Pancreas (tissue), 10 donors: ENCODE results near the gene MRPL58. TPM values are rescaled to one million over a fixed set of nuclear protein-coding genes. Genes with fewer than 3 reads are reported as not detected.

Experiments
- ATAC-seq, 4 donors: fragments of 200-7000 bp; cut with Tn5 transposase; one replicate each; pipeline versions ENCODE4 v1.8.0 to v1.9.1; 2020; ENCODE audit warnings: mild to moderate bottlenecking in 4 of 4, moderate library complexity in 4 of 4
- DNase-seq, 6 donors: peaks; one replicate each; pipeline ENCODE4 v3.0.0-alpha.2; 2020
- FAIRE-seq: peaks from 2 replicates; lab custom pipeline; 2012; peaks lifted over from hg19 to GRCh38; lab: Jason Lieb, UNC
- H3K27ac ChIP-seq, 4 donors: fragments of 200-600 bp; sonication (generic); 1 replicate in 3 of 4; 2 replicates in 1 of 4; pipeline versions ENCODE4 v1.5.0 to v1.8.0; 2020
- H3K27me3 ChIP-seq, 4 donors: fragments of 200-600 bp; one replicate each; pipeline ENCODE4 v1.8.0; 2021
- H3K36me3 ChIP-seq, 3 donors: fragments of 200-600 bp; sonication (generic) in 1 of 3; one replicate each; pipeline versions ENCODE4 v1.5.0 to v1.8.0; 2020 to 2021
- H3K4me1 ChIP-seq, 3 donors: fragments of 200-600 bp; one replicate each; pipeline ENCODE4 v1.8.0; 2021
- H3K4me3 ChIP-seq, 4 donors: fragments of 200-600 bp; sonication (generic) in 2 of 4; one replicate each; pipeline versions ENCODE4 v1.5.0 to v1.8.0; 2020 to 2021
- H3K9me3 ChIP-seq, 4 donors: fragments of 200-600 bp; one replicate each; pipeline ENCODE4 v1.8.0; 2021
- WGBS, 2 donors: extraction: QIAGEN DNeasy Blood & Tissue Kit; methylation state at CpG; one replicate each; pipeline ENCODE4 v1.1.7; 2013; 5-methylcytosine and 5-hydroxymethylcytosine counted together
- intact Hi-C, 3 donors: fragments of 100-400 bp; cut with DNase I; formaldehyde crosslinking; loops; one replicate each; pipeline versions ENCODE4 v1.11.1 to v1.14.2; 2022
- polyA plus RNA-seq, 2 donors: library from polyadenylated mRNA; stranded (reverse); fragments of 200-250 nt; gene quantifications; one replicate each; pipeline ENCODE4 v1.2.3, GENCODE V29; 2013
- total RNA-seq, 6 donors: library from RNA; stranded (reverse); fragmentation: NEBNext Ultra II Directional in 4 of 6; extraction: Animal tissue kit (Norgen Biotek cat#: 25700) in 4 of 6; gene quantifications; one replicate each; pipeline versions ENCODE4 v1.2.1 to v1.2.4, GENCODE V29; 2021 to 2023
- TF ChIP-seq, protein P1 (sequence below), 4 donors: fragments of 200-600 bp; sonication (generic) in 3 of 4; IDR thresholded peaks; one replicate each; pipeline versions ENCODE4 v1.5.0 to v1.8.0; 2021; ENCODE audit warnings: antibody characterized with exemption in 4 of 4
- donor health status: healthy with polysubstance abuse.
- donor health status: DM: no; HTN: no; CAD: no; lungs with moderate emphysema.
- donor health status: DM: no; HTN: no; CAD: no.
- donor health status: control.
- donor health status: control.
- donor health status: Bipolar disorder and iron deficiency.
- donor health status: DM: yes; HTN: yes; CAD: no.
- donor health status: DM: no; HTN: no; CAD: no.
- donor health status: DM: no; HTN: no; CAD: no.
- donor health status: DM: yes; HTN: yes; CAD: no.

The MRPL58 gene
- total and polyA plus RNA-seq, 8 donors = 11.7 to 23.6 (median 16.0) TPM

DNA sequence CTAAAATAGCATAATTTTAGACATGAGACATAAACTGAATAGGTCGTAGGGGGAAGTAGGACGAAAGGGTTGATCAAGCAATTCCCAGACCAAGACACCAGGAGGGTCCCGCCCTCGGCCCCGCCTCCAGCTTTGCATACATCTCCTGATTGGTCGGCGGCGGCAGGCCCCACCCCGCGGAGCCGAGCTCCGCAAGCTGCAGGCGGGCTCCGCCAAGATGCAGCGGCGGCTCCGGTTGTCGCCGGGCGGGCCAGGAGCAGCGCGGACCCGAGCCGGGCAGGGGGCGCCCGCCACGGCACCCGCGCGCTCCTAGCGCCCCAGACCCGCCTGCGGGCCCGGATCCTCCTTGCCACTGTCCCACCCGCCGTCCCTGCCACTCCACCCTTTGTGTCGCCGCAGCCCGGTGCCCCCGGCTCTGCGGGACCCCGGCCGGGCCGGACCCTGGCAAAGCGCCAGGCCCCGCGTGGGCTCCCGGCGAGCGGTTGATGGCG, 25.0 kb upstream of the MRPL58 start, which contains the start of gene CDR2L:
CDR2L (plus strand) TSS at position 215 of the 491 bp plus-strand sequence. CDS start 412 bp downstream, outside the sequence.
- no peaks in the 10 kb centered on the region for H3K9me3 ChIP-seq
- DNase-seq (peak; percentile 94 to 99 (median 96)), ATAC-seq (peak; percentile 89 to 95 (median 93)), FAIRE-seq (no peak)
- peak within 1 kb of the TSS; percentile 63 to 77 (median 74) for H3K4me3 ChIP-seq
- H3K36me3 ChIP-seq = no peaks in the 10 kb centered on the region
- H3K4me1 ChIP-seq = peaks cover 0 to 10% (median 5%) of the 10 kb centered on the region in 3 donors
- 0% methylated on average over 18 to 51 of the region's 51 CpGs for WGBS, 2 donors
- intact Hi-C loops = no loop called here
- peak within 1 kb of the TSS; percentile 68 to 88 (median 75) for H3K27ac ChIP-seq
- TF ChIP-seq, protein P1, sequence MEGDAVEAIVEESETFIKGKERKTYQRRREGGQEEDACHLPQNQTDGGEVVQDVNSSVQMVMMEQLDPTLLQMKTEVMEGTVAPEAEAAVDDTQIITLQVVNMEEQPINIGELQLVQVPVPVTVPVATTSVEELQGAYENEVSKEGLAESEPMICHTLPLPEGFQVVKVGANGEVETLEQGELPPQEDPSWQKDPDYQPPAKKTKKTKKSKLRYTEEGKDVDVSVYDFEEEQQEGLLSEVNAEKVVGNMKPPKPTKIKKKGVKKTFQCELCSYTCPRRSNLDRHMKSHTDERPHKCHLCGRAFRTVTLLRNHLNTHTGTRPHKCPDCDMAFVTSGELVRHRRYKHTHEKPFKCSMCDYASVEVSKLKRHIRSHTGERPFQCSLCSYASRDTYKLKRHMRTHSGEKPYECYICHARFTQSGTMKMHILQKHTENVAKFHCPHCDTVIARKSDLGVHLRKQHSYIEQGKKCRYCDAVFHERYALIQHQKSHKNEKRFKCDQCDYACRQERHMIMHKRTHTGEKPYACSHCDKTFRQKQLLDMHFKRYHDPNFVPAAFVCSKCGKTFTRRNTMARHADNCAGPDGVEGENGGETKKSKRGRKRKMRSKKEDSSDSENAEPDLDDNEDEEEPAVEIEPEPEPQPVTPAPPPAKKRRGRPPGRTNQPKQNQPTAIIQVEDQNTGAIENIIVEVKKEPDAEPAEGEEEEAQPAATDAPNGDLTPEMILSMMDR (IDR thresholded peaks at IDR 0.05) = no peak
- no peaks in the 10 kb centered on the region for H3K27me3 ChIP-seq

DNA sequence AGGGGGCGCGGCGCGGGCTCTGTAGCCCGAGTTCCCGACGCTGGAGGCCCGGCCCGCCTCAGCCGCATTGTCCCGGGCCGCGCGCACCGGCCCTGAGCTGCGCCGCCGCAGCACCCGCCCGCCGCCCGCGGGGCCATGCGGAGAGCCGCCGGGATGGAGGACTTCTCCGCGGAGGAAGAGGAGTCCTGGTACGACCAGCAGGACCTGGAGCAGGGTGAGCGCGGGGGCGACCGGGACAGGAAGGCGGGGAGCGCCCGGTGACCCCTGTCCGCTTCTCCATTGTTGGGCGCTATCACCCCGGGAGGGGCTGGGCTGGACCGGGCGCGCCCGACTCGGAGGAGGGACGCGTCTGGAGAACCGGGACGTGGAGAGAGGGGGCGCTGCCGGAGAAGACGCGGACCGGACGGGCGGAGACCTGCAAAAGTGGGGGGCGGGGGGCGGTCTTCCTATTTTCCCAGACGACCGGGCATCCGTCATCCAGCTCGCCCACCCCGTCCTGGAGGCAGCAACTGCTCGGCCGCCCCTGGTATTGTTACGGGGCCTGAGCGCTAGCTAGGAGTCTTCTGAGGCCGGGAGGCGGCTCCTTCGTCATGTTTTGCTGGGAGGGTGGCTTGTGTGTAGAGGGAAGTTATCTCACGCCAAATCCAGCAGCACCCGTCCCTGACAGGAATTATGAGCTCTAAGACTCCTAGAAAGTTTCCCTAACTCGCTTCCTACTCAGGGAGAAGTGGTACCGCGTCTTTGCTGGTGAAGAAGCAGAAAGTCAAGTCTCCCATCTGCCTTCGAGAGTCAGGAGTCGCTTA, 24.4 kb upstream of the MRPL58 start:
- Histone ChIP-seq H3K27me3 (no peaks in the 10 kb centered on the region), H3K9me3 (no peaks in the 10 kb centered on the region), H3K36me3 (no peaks in the 10 kb centered on the region), H3K4me3 (peak overlapping the region; percentile 63 to 77 (median 74)), H3K27ac (peak overlapping the region; percentile 68 to 88 (median 75)), H3K4me1 (peaks cover 4 to 16% (median 5%) of the 10 kb centered on the region in 3 donors)
- TF ChIP-seq, protein P1 (IDR thresholded peaks at IDR 0.05) = no peak
- intact Hi-C loops = no loop called here
- no peak for FAIRE-seq
- 3 to 8% methylated on average over 34 to 76 of the region's 76 CpGs for WGBS, 2 donors
- peak in 5 of 6 donors; percentile 51 to 81 (median 68) for DNase-seq
- peak; percentile 57 to 72 (median 60) for ATAC-seq

DNA sequence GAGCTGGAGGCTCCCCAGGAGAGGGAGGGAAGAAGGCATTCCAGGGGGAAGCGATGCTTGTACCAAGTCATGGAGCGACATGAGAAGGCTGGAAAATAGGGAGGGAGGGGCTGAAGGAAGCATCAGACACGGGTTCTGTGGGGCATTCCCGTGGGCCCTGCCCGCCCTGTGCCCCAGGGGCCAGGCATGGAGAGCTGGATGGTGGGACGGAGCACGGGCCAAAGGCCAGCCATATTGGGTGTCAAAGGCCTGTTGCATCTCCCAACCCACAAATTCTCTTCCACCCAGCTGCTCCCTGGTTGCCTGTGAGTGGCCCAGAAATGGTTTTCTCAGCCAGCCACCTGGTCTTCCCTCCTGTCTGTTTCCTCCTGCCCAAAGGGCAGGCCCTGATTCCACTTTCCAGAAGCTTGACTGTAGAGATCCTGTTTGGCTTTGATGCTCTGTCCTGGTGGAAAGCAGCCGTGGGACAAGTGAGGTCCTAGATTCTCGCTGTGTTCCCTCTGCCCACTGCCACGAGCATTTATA, 21.8 kb upstream of the MRPL58 start:
- TF ChIP-seq, protein P1 (IDR thresholded peaks at IDR 0.05) = no peak
- ATAC-seq (no peak), DNase-seq (no peak), FAIRE-seq (no peak)
- H3K4me3 ChIP-seq = no peak overlapping the region
- 81 to 94% methylated on average over 7 to 10 of the region's 10 CpGs for WGBS, 2 donors
- peak overlapping the region; percentile 17 to 85 (median 78) for H3K27ac ChIP-seq
- H3K36me3 ChIP-seq = no peaks in the 10 kb centered on the region
- H3K27me3 ChIP-seq = no peaks in the 10 kb centered on the region
- H3K4me1 ChIP-seq = peaks cover 4 to 28% (median 5%) of the 10 kb centered on the region in 3 donors
- intact Hi-C loops = no loop called here
- H3K9me3 ChIP-seq = no peaks in the 10 kb centered on the region

DNA sequence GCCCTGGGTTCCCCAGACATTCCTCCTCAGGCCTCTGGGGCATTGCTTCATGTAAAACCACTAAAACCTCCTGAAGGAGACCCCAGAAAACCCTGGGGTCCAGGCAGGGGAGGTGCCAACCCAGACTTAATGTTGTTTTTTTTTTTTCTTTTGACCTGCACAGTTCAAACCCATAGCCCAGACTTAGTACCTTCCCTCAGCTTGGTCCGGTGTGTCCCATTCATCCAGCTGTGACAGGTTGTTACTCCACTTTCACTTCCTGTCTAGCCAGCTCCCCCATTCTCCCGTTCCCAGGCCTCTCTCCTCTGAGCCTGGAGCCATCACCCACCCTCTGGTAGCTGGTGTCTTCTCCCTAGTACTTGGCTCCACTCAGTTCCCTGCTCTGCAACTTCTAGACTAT, 20.2 kb upstream of the MRPL58 start:
- Histone ChIP-seq H3K27ac (peak overlapping the region; percentile 73 to 85 (median 80)), H3K27me3 (no peaks in the 10 kb centered on the region), H3K36me3 (no peaks in the 10 kb centered on the region), H3K4me1 (peaks cover 0 to 24% (median 4%) of the 10 kb centered on the region in 3 donors), H3K4me3 (no peak overlapping the region), H3K9me3 (no peaks in the 10 kb centered on the region)
- no peak for DNase-seq
- peak in 2 of 4 donors; percentile 4 for ATAC-seq
- FAIRE-seq = no peak
- intact Hi-C loops = no loop called here
- WGBS, 2 donors = 36 to 40% methylated on average over 2 of the region's 2 CpGs
- TF ChIP-seq, protein P1 (IDR thresholded peaks at IDR 0.05) = no peak
